Activated naive CD4-positive, alpha-beta T cell (primary cell): ENCODE results near the gene KLHDC3.

Source experiments
- DNase-seq, 4 experiments: peaks; one replicate each; lab custom pipeline; 2025; lab: John Stamatoyannopoulos, UW

KLHDC3 gene

DNA sequence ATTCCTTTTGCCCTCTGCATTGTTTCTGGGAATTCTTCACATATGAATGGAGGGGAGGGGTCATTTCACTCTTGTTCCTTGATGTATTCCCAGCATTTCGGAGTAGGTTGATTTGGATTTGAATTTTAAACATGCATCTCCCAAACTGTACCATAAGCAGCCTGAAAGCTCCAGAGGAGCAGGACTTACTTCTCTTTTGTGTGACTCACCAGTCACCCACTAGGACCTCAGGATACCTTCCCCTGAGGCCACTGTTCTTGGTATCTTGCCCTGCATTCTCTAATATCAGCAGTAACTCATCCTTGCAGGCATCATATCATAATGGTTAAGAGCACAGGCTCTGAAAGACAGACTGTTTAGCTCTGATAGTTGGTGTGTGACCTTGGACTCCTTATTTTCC lies 44.5 kb downstream of the KLHDC3 start:
- DNase-seq, result no peak

DNA sequence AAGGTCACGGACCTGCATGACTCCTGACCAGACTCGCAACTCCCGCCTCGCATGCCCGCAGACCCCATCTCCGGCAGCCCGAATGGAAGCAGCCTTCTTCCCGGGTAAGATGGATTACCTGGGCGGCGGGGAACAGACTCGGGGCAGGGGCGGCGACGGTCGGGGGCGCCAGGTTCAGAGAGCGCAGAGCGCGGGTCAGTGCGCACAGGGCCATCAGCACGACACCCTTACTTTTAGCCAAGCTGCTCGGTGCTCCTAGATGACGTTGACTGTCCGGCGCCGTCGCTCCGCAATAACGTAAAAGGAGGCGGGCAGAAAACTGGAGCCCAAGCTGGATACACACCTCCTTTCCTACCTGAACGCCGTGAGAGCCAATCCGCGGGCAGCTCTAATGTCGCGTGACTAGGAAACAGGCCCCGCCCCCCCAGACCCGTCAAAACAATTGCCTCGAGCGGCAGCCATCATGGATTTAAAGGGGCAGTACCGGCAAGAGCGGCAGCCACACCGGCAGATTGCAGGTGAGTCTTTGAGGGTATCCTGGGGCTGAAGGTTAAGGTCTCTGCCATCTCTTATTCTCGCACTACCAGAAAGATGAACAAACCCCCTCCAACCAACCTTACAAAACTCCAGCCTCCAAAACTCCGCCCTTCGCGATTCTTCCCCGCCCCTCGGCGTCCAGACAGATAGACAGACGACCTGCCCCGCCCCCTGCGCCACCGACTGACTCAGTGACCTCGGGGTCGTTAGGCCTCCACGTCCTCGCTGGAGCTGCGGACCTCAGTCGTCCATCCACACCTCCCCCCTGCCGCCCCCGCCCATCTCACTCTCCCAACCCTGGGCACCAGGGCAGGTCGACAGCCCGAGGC lies 45.4 kb downstream of the KLHDC3 start, which contains the start of the genes KLC4 and MRPL2:
Gene KLC4 (plus strand): TSS at position 464 of the 866 bp plus-strand sequence. CDS start 1,705 bp downstream, outside the sequence.
Gene MRPL2 (minus strand): TSS at position 267 of the 866 bp plus-strand sequence. CDS start 53 bp downstream, at position 214.
- peak; percentile 90 to 96 (median 93) for DNase-seq

DNA sequence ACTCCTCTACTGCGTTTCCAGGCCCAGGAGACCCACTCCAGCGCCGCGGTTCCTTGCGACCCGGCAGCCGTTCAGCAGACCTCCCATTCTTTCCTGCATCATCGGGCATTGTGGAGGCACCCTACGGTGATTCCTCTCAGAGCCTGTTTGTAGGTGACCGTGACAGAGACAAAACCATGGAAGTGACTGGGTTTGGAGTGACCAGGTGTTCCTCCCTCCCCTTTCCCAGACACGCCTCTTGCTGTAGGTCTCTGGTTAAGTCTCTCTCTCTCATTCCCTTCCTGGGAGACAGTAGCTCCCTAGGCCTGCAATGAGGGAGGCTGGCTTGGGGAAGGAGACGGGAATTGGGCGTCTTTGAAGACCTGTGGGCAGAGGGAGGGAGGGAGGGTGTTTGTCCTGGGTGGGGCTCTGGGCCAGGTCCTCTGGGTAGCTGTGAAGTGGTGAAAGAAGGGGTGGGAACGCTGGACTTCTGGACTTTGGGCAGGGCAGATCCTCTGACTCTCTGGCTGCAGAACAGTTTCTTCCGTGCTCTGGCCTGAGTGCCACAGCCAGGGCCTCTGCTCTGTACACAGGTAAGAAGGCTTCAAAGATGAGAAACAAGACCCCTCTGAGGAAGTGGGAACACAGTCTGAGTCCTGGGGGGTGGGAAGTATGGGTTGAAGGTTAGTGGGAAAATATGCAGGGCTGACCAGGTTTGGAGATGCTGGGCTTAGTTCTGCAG lies 46.1 kb downstream of the KLHDC3 start:
- no peak for DNase-seq

DNA sequence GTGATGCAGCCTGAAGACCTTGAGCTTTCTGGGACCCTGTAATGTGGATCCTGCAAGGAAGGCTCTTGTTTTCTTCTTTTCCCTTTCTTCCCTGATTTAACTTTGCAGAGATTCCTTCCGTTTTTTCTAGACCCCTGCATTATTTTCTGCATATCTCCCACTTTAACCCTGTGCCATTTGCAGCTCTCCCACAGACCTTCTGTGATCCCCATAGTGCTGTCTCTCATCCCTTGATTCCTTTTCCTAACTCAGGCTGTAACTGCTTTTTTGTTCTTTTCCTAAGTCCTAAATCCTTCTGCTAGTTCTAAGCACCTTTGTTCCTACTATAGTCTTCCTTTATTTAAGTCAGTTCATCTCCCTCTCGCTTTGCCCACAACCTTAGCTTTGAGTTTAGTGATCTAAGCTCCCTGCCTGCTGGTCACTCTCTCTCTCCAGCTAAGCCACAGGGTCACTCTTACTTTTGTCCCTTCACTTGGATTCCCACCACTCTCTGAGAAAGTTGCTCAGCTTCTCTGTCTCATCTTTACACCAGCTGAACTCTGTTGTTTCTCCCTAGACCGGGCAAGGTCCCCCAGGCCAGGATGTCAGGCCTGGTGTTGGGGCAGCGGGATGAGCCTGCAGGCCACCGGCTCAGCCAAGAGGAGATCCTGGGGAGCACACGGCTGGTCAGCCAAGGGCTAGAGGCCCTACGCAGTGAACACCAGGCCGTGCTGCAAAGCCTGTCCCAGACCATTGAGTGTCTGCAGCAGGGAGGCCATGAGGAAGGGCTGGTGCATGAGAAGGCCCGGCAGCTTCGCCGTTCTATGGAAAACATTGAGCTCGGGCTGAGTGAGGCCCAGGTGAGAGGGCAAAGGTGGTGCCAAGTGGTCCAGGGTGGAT lies 46.9 kb downstream of the KLHDC3 start:
- DNase-seq, result no peak

DNA sequence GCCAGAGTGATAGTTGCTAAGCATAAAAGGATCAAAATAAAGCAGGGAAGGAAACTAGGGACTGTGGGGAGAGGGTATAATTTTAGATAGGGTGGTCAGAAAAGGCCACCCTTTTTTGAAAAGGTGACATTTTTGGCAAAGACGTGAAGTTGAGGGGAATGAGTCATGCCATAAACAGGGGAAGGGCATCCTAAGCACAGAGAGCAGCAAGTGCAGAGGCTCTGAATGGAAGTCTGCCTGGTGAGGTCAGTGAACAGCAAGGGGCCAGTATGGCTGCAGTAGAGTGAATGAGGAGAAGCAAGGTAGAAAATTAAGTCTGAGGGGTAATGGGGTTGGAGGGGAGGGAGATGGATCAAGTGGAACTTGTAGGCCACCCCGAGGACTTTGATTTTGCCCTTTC lies 47.8 kb downstream of the KLHDC3 start:
- no peak for DNase-seq

DNA sequence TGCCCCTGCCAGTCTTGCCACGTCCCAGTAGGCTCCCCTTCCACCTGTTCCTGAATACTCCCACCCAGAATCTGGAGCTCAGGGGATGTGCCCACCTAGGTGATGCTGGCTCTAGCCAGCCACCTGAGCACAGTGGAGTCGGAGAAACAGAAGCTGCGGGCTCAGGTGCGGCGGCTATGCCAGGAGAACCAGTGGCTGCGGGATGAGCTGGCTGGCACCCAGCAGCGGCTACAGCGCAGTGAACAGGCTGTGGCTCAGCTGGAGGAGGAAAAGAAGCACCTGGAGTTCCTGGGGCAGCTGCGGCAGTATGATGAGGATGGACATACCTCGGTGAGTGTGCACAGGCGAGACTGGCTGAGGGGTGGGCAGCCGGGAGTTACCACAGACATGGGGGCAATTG lies 48.8 kb downstream of the KLHDC3 start:
- no peak for DNase-seq

DNA sequence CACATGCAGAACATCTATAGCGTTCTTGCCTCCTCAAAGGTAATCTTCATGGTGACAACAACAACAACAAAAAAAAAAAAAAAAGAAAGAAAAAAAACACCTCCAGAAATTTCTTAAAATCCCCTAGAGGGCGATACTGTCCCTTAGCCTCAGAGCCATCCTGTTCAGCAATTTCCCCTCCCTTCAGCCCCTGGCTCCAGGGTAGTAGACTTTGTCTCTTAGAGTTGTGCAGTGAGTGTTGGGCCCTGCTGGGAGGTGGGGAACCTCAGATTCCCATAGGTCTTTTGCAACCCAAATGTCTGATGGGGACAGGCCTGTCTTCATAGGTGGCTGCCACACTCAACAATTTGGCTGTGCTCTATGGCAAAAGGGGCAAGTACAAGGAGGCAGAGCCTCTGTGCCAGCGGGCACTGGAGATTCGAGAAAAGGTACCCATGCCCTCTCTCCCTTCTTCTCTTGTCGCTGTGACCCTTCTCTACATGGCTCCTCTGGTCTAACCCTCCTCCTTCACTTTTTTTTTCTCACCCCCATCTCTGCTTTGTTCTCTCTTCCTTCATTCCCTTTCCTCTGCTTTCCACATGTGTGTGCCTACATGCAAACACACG lies 56.1 kb downstream of the KLHDC3 start:
- DNase-seq, result no peak
